Stimulated activated CD4-positive, alpha-beta T cell treated with anti-CD3 and anti-CD28 coated beads, Interleukin-15, amount 100 ng/mL, for 1 hour (primary cell): ENCODE measurements around the gene BIRC6.
"Not testable (repeated sequence)": the region's sequence is repeated elsewhere in the genome, so short reads cannot be mapped to it uniquely, and the experiment has no call there.

ENCODE experiments used
- DNase-seq, 2 donors: peaks; one replicate each; pipeline ENCODE4 v3.0.0-alpha.2; 2020; ENCODE audit warnings: low read depth in 1 of 2, low spot score in 1 of 2

Gene BIRC6

GRCh38 chr2:32442020-32442467 lies 85.2 kb downstream of the BIRC6 start:
- DNase-seq, result no peak

- no peak for DNase-seq
These were observed 89.5 kb downstream of the BIRC6 start for GRCh38 chr2:32446369-32446768.

GRCh38 chr2:32450851-32451250 lies 94.0 kb downstream of the BIRC6 start:
- no peak for DNase-seq

- no peak for DNase-seq
These were observed 95.7 kb downstream of the BIRC6 start for GRCh38 chr2:32452338-32453064.

- DNase-seq, result no peak
These were observed 96.6 kb downstream of the BIRC6 start for GRCh38 chr2:32453242-32454062.

GRCh38 chr2:32455816-32456215 lies 99.0 kb downstream of the BIRC6 start:
- no peak for DNase-seq

GRCh38 chr2:32456808-32457207 lies 100.0 kb downstream of the BIRC6 start:
- no peak for DNase-seq

GRCh38 chr2:32457814-32458213 lies 101.0 kb downstream of the BIRC6 start:
- no peak for DNase-seq

- DNase-seq, result not testable (repeated sequence)
These were observed 104.0 kb downstream of the BIRC6 start for GRCh38 chr2:32460861-32461260.

- DNase-seq, result no peak
These were observed 106.3 kb downstream of the BIRC6 start for GRCh38 chr2:32463110-32463509.

- DNase-seq, result no peak
These were observed 107.6 kb downstream of the BIRC6 start for GRCh38 chr2:32464431-32464830.

- no peak for DNase-seq
These were observed 115.8 kb downstream of the BIRC6 start for GRCh38 chr2:32472605-32473004.

- no peak for DNase-seq
These were observed 117.6 kb downstream of the BIRC6 start for GRCh38 chr2:32474381-32474780.

- DNase-seq, result no peak
These were observed 122.2 kb downstream of the BIRC6 start for GRCh38 chr2:32478889-32479620.

- no peak for DNase-seq
These were observed 123.2 kb downstream of the BIRC6 start for GRCh38 chr2:32479993-32480392.

- no peak for DNase-seq
These were observed 125.6 kb downstream of the BIRC6 start for GRCh38 chr2:32482471-32482870.

- no peak for DNase-seq
These were observed 128.1 kb downstream of the BIRC6 start for GRCh38 chr2:32484937-32485336.

- no peak for DNase-seq
These were observed 128.6 kb downstream of the BIRC6 start for GRCh38 chr2:32485399-32485798.

- no peak for DNase-seq
These were observed 132.2 kb downstream of the BIRC6 start for GRCh38 chr2:32489061-32489460.

GRCh38 chr2:32491346-32491745 lies 134.5 kb downstream of the BIRC6 start:
- no peak for DNase-seq

GRCh38 chr2:32495139-32495538 lies 138.3 kb downstream of the BIRC6 start:
- no peak for DNase-seq

GRCh38 chr2:32496662-32497061 lies 139.8 kb downstream of the BIRC6 start:
- DNase-seq, result no peak
